HFF-Myc (cell line): ENCODE measurements around the gene ADCY9.

Experiments
- DNase-seq: peaks from one replicate; pipeline ENCODE4 v3.0.0-alpha.2; 2011; ENCODE audit warnings: low read depth; ENCODE audit errors: extremely low read depth
- H3K4me3 ChIP-seq: replicated peaks from 2 replicates; pipeline ENCODE4 v1.5.1; 2011; ENCODE audit warnings: low read depth, mild to moderate bottlenecking, control low read depth, low read length
- TF ChIP-seq, protein P1 (sequence below): IDR thresholded peaks from 2 replicates; pipeline ENCODE4 v1.5.1; 2012; ENCODE audit warnings: mild to moderate bottlenecking, low read depth, low read length, control low read depth; ENCODE audit errors: missing control alignments

ADCY9 gene

DNA sequence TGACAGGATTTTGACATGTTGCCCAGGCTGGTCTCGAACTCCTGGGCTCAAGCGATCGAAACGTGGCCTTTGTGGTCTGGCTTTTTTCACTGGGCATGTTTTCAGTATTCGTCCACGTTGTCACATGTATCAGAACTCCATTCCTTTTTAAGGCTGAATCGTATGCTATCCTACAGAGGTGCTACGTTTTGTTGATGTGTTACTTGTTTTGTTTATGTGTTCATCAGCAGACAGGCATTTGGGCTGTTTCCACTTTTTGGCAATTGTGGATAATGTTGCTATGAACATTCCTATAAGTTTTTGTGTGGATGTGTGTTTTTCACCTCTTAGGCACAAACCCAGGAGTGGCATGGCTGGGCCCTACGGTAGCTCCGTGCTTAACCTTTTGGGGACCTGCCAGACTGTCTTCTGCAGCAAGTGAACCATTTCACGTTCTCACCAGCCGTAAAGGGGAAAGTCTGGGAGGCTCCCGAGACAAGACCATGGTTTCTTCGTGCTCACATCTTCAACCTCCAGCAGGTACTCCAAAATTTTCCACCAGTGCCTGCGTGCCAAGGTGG lies 26.9 kb downstream of the ADCY9 start:
- no peak for DNase-seq
- H3K4me3 ChIP-seq: no peak overlapping the region
- TF ChIP-seq, protein P1, sequence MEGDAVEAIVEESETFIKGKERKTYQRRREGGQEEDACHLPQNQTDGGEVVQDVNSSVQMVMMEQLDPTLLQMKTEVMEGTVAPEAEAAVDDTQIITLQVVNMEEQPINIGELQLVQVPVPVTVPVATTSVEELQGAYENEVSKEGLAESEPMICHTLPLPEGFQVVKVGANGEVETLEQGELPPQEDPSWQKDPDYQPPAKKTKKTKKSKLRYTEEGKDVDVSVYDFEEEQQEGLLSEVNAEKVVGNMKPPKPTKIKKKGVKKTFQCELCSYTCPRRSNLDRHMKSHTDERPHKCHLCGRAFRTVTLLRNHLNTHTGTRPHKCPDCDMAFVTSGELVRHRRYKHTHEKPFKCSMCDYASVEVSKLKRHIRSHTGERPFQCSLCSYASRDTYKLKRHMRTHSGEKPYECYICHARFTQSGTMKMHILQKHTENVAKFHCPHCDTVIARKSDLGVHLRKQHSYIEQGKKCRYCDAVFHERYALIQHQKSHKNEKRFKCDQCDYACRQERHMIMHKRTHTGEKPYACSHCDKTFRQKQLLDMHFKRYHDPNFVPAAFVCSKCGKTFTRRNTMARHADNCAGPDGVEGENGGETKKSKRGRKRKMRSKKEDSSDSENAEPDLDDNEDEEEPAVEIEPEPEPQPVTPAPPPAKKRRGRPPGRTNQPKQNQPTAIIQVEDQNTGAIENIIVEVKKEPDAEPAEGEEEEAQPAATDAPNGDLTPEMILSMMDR: no peak

DNA sequence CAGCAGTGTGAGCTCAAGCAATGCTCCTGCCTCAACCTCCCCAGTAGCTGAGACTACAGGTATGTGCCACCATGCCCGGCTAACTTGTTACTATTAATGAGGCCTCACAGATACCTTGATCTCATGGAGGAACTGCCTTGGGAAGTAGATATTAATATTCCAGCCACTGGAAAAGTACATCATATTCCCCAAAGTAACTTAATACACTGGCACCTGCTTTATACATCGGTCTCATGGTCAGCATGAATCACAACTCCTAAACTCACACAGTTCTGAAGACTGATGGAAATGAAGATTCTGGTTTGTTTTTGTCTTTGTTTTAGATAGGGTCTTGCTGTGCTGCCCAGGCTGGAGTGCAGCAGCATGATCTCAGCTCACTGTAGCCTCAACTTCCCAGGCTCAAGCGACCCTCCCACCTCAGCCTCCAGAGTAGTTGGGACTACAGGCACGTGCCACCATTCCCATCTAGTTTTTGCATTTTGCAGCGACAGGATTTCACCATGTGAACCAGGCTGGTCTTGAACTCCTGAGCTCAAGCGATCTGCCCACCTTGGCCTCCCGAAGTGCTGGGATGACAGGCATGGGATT lies 28.2 kb downstream of the ADCY9 start:
- TF ChIP-seq, protein P1: no peak
- H3K4me3 ChIP-seq: no peak overlapping the region
- DNase-seq: no peak

DNA sequence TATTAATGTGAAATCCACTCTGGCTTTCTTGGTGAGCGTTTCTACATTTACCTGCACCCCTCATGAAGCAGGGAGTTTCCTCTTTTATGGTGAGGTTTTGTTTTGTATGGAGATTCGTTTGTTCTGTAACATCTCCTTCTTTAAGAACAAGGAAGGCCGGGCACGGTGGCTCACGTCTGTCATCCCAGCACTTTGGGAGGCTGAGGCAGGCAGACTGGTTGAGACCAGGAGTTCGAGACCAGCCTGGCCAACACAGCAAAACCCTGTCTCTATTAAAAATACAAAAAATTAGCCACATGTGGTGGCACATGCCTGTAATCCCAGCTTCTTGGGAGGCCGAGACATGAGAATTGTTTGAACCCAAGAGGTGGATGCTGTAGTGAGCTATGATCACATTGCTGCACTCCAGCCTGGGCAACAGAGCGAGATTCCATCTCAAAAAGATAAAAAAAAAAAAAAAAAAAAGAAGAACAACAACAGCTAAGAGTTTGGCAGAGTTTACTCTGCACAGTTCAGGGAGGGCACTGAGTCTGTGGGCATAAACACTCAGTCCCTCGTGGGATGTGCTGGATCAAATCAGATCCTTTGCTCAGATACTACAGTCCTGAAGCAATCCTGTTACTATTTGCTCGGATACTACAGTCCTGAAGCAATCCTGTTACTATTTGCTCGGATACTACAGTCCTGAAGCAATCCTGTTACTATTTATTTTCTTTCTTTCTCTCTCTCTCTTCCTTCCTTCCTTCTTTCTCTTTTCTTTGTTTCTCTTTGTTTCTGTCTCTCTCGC lies 28.9 kb downstream of the ADCY9 start:
- H3K4me3 ChIP-seq: no peak overlapping the region
- TF ChIP-seq, protein P1: no peak
- DNase-seq: no peak

DNA sequence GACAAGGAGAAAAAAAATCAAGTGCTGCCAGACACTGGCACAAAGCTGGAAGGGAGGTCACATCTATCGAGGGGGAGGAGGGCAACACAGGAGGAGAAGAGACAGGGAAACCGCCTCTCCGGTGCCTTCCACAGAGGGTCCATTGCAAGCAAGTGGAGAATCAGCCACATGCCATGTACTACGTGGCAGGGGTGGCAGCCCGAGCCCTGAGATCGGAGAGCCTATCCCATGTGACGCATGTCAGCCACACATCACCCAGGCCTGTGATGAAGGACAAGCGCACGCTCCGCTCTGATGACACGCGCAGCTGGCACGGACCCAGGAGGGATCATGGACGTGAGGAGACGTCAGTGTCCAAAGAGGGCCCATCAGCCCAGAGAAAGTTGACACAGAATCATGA lies 30.1 kb downstream of the ADCY9 start:
- H3K4me3 ChIP-seq: no peak overlapping the region
- TF ChIP-seq, protein P1: no peak
- DNase-seq: no peak

DNA sequence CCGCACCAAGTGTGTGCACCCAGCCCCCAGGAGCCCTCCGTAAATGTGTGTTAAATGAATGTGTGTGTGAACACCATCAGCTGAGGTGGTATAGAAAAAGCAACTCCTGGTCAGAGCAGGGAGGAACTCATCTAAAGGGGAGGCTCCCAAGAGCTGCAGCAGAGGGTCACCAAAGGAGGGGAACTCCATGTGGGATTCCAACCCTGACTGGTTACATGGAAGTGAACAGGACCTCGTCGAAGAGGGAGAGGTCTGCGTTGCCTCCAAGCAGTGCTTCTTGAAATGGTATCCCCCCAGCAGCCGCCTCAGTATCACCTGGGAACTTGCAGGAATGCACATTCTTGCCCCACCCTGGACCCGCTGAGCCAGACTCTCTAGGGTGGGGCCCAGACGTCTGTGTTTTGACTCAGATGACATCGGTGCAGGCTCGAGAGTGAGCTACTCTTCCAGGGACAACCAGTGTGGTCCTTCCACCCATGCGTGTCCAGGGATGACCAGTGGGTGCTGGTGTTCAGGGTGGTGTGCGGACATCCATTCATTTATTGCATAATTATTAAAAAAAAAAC lies 30.8 kb downstream of the ADCY9 start:
- H3K4me3 ChIP-seq: no peak overlapping the region
- DNase-seq: no peak
- TF ChIP-seq, protein P1: no peak

DNA sequence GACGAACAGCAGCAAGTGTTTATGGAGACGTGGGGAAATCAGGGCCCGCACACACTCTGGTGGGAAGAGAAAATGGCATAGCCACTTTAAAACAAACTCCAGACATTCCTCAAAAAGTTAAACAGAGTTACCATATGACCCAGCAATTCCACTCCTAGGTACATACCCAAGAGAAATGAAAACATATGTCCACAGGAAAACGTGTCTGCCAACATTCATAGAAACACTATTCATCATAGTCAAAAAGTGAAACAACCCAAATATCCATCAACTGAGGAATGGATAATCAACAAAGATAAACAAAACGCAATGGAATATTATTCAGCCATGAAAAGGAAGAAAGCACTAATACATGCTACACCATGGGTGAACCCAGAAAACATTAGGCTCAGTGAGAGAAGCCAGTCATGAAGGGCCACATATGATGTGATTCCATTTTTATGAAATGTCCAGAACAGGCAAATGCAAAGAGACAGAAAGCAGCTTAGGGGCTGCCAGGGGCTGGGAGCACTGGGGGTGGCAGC lies 32.8 kb downstream of the ADCY9 start:
- DNase-seq: no peak
- TF ChIP-seq, protein P1: no peak
- no peak overlapping the region for H3K4me3 ChIP-seq
